HG03280 (cell line): Measurements from ENCODE around the gene ATXN2.
A peak's percentile ranks its signal among the peaks of the same experiment; 100 is the strongest.
"Not testable (repeated sequence)": the region's sequence is repeated elsewhere in the genome, so short reads cannot be mapped to it uniquely, and the experiment has no call there.

Source experiments
- ATAC-seq: cut with Tn5 transposase; IDR thresholded peaks from one replicate; pipeline ENCODE4 v1.9.1; 2021; ENCODE audit warnings: mild to moderate bottlenecking, moderate library complexity; ENCODE audit not compliant: unreplicated experiment

ATXN2 gene

GRCh38 chr12:111598637-111599452 lies at the start of gene ATXN2:
TSS of gene ATXN2 (minus strand) at chr12:111599315. CDS start at chr12:111599034, 281 bp downstream.
- peak; percentile 64 for ATAC-seq

DNA sequence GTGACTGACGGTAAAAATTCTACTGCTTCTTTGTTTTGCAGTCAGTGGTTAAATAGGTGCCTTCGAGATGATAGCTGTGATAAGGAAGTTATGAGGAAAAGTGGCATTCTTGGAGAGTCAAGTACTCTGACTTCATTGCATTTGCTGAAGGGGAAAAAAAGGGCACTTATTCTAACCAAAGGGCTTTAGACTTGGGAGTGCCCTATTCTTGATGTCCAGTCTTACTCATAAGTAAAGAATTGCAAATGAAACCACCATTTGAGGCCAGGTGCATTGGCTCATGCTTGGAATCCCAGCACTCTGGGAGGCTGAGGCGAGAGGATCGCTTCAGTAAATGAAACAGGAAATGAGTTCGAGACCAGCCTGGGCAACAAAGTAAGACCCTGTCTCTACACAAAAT lies 46.3 kb upstream of the ATXN2 start:
- ATAC-seq: no peak

DNA sequence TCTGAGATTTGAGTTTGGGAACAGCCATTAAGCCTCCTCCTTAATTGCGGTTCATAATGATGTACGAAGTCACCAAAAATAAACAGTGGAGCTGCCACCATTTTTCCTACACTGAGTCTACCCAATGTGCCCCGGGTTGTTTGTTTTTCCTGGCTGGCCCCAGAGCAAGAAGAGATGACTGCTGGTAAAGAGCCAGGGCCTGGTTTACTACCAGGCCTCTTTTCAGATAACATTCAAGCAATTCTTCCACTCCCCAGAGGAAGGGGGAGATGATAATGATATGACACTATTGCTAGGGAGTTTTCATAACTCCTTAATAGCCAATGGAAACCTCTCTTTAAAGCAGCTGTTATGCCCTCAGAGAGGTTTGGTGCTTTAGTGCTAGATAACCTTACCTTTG lies 44.3 kb upstream of the ATXN2 start:
- ATAC-seq: no peak

DNA sequence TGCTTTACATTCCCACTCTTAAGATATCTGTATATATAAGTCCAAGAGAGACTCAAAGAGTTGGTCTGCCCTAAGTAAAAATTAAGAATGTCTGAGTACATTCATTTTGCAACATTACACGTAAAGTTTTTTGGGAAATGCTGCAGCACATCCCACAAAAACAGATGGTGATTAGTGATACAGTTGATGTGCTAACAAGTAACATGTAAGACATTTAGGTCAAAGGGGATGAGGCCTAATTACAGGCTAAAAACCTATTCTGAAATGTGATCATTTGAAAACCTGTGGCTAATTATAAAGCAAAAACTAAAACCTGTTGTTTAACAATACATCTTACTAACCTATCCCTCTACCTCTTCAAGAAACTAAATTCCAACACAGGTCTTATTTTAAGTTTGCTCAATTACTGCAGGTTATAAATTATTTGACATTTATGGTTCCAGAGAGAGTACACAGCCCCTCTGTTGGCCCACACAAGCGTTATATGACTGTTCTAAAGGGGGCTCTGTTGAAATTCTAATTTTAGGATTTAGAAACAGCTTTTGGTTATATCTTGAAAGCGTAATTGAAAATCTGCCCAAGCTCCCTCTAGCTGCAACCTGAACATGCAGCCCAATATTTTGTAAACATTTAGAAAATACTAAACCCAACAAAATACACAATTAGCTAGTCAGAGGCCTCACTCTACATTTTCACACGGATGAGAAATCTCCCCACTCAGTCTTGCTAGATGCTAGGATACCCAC lies 43.7 kb upstream of the ATXN2 start:
- ATAC-seq: no peak

GRCh38 chr12:111640506-111640905 lies 41.4 kb upstream of the ATXN2 start:
- no peak for ATAC-seq

DNA sequence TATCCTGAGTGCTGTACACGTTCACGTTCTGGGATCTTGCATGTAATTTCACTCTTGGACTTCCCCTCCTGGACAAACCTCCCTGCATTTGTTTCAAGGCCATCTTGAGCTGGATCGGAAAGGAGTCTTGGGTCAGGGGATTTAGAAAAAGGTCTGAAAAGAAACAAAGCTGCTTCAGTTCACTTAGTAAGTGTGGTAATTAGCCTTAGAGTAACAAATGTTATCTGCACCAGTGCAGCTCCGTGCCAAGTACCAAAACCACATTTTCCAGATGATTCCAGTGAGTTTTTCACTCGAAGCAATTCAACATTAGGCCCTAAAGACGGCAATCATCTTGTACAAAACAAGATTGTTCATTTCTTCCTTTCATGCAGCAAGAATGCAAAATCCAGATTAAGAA lies 39.4 kb upstream of the ATXN2 start:
- ATAC-seq: no peak

GRCh38 chr12:111636209-111636945 lies 37.3 kb upstream of the ATXN2 start:
- ATAC-seq: no peak

DNA sequence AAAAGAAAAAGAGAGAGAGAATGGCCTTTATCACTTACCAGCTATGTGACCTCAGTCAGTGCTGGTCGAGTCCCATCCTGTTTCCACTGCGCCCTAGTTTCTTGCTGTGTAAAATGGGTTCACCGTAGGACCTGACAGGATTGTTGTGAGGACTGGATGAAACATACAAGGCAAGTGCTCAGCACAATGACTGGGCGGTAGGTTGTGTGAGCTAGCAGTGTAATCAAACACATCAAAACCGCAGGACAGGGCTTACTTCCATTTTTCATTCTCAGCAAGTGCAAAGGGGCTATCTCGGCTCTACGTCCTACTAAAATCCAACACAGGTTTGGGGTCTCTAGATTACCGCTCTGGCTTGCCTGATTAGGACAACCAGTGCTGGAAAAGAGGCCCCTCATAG lies 36.4 kb upstream of the ATXN2 start:
- no peak for ATAC-seq

- no peak for ATAC-seq
Observed at GRCh38 chr12:111628505-111629260, 29.6 kb upstream of the ATXN2 start.

GRCh38 chr12:111626230-111626629 lies 27.1 kb upstream of the ATXN2 start:
- no peak for ATAC-seq

DNA sequence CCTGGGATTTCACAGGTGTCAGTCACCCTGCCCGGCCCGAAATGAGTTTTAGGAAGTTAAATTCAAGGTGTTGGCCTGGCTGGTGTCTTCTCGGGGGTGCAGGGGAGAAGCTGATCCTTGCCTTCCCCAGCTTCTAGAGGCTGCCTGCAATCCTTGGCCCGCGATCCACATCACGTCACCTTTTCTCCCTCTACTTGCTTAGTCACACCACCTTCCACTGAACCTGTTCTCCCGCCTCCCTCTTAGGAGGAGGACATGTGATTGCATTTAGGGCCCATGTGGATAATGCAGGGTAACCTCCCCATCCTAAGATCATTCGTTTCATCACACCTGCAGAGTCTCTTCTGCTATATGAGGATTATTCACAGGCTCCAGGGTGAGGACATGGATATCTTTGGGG lies 25.4 kb upstream of the ATXN2 start:
- ATAC-seq: no peak

- ATAC-seq: not testable (repeated sequence)
Observed at GRCh38 chr12:111617841-111618240, 18.7 kb upstream of the ATXN2 start.

DNA sequence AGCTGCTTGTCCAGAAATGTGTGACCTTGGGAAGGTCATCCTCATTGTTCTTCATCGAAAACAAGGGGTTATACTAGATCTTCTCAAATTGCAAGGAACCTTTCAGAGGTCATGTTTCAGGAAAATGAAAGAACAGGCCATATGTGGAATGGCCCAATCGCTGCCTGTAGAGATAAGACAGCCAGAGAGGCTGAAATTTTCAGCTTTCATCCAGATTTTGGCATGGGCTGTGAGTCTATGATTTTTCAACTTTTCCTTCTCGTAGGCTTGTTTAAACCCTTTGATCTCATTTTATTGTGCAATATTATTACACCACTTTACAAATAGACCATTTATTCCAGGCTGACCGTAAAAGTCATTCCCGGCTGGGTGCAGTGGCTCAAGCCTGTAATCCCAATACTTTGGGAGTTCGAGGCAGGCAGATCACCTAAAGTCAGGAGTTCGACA lies 17.1 kb upstream of the ATXN2 start:
- no peak for ATAC-seq

DNA sequence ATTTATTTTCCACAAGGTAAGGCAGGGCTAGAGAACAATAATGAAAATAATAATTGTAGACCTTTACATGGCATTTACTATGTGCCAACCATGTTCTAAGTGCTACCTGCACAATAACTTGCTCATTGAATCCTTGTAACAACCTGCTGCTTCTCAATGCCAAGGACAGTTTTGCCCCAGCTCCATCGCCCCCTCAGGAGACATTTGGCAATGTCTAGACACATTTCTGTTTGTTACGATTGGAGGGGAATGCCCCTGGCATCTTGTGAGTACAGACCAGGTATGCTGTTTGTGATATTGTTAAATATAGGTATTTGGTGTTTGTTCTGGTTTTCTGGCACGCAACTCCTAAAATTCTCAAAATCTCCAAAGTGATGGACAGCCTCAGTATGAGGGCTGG lies 8.1 kb upstream of the ATXN2 start:
- ATAC-seq: no peak

- ATAC-seq: no peak
Observed at GRCh38 chr12:111606767-111607230, 7.7 kb upstream of the ATXN2 start.

GRCh38 chr12:111605911-111606766 lies 7.0 kb upstream of the ATXN2 start:
- ATAC-seq: no peak

- not testable (repeated sequence) for ATAC-seq
Observed at GRCh38 chr12:111602857-111603256, 3.7 kb upstream of the ATXN2 start.

DNA sequence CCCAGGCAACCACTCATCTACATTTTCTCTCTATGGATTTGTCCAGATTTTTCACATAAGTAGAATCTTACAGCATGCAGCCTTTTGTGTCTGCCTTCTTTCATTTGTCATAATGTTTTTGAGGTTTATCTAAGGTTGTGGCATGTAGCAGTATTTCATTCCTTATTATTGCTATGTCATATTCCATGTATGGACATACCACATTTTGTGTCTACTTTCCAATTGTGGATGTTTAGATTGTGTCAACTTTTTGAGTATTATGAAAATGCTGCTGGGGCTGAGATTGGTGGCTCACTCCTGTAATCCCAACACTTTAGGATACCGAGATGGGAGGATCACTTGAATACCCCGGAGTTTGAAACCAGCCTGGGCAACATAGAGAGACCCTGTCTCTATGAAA lies 3.2 kb upstream of the ATXN2 start:
- ATAC-seq: no peak

DNA sequence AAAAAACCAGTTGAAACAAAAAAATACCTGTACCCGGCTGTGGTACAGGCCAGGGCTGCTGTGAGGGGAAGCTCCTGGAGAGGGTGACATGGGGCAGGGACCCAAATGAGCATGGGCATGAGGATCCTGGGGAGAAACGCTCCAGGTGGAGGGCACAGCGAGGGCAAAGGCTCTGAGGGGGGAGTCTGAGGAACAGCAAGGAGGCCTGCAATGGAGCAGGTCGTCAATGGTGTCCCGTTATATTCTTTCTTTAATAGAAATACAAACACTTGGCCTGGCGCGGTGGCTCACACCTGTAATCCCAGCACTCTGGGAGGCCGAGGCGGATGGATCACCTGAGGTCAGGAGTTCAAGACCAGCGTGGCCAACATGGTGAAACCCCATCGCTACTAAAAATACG lies 1.9 kb upstream of the ATXN2 start:
- not testable (repeated sequence) for ATAC-seq

DNA sequence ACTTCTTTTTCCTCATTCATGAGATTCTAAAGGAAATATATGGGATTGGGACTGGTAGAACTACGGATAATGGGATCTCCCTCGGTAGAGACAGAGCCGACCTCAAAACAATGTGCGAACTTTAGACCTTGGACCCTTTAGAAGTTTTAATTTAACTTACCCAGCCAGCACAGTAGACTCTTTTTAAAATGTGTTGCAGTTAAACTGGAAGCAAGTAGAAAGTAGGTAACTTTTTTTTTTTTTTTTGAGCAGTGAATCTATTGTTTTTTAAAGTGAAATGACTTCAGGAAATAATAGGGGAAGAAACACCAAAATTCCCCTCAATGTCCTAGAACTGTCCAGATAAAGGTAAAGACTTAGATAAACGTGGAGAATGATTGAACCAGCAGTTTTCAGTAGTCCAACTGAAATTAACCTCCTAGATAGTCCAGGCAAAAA lies 1.1 kb upstream of the ATXN2 start:
- ATAC-seq: no peak
